GM18498 (cell line): Measurements from ENCODE around the gene UBASH3A.

Experiments
- ATAC-seq: cut with Tn5 transposase; IDR thresholded peaks from one replicate; pipeline ENCODE4 v1.9.1; 2021; ENCODE audit warnings: mild to moderate bottlenecking, moderate library complexity; ENCODE audit not compliant: unreplicated experiment

Gene UBASH3A

GRCh38 chr21:42443876-42444744 lies 40.4 kb downstream of the UBASH3A start:
- no peak for ATAC-seq

DNA sequence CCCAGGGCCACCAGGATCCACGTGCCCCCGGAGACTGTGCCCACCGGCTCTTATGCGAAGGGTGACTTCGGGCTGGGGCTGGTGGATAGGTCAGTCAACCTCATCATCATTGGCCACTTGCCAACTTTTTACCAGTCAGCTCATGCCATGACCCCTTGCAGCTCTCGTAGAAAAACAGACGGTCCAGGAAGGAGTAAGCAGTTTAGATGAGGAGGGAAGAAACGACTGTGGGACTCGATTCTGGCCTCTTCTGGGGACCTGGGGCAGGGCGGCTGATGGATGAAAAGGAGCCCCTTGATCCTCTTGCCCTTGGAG lies 41.0 kb downstream of the UBASH3A start:
- no peak for ATAC-seq

DNA sequence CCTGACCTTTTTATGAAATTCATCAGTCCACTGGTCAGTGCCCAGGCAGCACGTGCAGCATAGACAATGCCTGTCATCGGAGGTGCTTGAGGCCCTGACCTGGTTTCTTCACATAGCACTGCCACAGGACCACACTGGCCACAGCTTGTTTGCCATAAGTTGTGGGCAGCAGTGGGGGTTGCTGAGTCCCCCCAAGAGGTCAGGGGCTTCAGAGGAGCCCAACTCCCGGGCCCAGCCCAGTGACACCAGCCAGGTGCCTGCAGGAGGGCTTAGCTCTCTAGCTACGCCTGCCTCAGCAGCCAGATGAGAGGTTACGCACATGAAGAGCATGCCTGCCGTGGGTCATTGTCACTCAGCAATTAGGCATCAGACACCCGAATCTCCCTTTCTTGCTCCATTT lies 41.6 kb downstream of the UBASH3A start:
- ATAC-seq, result no peak

GRCh38 chr21:42446531-42446930 lies 42.8 kb downstream of the UBASH3A start:
- ATAC-seq, result no peak

DNA sequence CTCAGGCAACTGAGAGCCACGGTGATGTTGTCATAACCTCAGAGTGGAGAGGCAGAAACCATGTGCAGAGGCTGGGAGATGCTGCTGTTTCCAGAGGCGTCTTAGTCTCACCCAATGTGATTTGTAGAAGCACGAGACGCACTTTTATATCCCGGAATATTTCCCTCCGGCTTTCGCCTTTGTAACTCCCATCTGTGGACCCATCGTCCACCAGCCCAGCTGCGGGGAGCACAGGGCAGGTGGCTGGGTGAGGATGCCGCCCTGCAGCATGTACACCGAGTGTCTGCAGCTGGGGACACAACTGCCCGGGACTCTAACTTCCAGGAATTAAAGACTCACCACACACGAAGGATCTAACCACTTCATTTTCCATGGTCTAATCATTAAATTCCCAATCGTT lies 43.5 kb downstream of the UBASH3A start:
- no peak for ATAC-seq

DNA sequence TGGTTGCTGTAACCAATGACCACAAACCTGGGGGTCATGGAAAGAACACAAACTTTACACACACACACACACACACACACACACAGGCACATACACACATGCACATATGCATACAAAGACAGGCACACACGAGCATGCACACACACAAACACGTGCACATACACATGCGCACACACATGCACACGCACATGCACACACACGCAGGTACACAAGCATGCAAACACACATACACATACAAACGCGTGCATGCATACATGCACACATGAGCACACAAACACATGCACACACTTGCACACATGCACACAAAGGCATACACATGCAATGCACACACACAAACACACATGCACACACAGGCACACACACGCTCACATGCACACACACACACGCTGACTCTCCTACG lies 44.0 kb downstream of the UBASH3A start:
- no peak for ATAC-seq

DNA sequence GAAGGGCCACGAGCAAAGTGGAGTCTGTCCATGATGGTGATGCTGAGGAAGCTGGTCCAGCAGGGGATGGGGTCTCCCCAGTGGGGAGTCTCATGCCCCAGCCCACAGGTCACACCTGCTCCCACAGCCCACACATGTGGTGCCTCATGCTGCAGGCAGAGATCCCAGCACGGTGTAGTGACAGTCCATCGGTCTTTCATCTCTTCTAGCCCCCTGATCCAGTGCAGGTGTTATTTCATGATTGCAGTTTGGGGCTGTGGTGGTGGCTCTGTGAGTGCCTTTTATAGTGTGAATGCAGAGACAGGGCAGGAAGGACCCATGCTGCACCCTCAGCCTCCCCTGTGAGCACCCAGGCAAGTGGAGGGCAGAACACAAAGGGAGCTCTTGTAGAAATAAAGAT lies 45.0 kb downstream of the UBASH3A start:
- no peak for ATAC-seq

DNA sequence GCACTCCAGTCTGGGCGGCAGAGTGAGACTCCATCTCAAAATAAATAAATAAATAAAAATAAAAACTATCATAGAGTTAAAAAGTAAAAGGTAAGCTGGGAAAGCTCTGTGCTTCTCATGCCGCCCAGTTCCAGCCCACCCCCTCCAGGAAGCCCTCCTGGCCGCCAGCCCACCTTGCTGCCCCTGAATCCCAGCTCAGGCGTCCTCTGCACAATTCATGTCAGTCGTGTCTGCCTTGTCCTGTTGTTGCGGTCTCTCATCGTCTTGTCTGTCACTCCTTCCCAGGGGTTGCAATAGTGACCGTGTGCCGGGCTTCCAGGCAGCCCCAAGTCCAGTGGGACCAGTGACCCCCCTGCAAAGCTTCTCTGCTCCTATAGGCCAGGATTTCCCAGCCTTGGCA lies 48.2 kb downstream of the UBASH3A start:
- no peak for ATAC-seq

GRCh38 chr21:42452401-42453223 lies 48.9 kb downstream of the UBASH3A start:
- ATAC-seq, result no peak

- ATAC-seq, result no peak
Measured at GRCh38 chr21:42453224-42453985, 49.7 kb downstream of the UBASH3A start.

GRCh38 chr21:42453986-42454570 lies 50.4 kb downstream of the UBASH3A start:
- no peak for ATAC-seq

- ATAC-seq, result no peak
Measured at GRCh38 chr21:42454786-42455185, 51.1 kb downstream of the UBASH3A start.

DNA sequence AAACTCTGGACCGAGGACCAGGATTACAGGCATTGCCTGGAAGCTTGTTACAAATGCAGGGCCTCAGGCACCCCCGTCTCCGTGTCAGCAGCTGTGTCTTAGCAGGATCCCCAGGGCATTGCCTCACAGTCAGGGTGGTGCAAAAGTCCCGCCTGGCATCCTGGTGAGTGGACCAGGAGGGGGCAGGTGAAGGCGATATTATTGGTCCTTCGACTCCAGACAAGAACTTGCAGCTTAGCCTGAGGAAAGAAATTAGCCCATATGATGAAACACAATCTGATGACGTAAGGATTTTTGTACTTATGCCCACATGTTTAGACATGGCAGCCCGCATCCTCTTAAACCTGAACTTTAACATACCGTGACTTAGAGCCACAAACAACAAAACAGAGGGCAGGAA lies 51.5 kb downstream of the UBASH3A start:
- ATAC-seq, result no peak

DNA sequence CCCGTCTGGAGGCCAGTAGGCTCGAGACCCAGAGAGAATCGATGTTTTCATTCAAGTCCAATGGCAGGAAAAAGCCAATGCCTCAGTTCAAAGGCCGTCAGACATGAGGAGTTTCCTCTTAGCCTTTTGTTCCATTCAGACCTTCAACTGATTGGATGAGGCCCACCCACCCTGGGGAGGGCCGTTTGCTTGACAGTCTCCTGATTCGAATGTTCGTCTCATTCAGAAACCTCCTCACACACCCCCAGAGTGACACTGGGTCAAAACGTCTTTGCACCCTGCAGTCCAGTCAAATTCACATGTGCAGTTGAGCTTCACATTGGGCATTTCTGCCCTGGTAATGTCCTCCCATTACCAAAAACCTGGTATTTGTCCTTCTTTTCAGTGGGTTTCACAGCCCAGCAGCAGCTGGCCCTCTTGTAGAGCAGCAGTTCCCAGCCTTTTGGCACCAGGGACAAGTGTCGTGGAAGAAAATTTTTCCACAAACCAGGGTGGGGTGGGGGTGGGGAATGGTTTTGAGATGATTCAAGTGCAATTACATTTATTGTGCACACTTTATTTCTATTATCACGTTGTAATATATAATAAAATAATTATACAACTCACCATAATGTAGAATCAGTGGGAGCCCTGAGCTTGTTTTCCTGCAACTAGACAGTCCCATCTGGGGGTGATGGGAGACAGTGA lies 52.2 kb downstream of the UBASH3A start:
- no peak for ATAC-seq

- no peak for ATAC-seq
Measured at GRCh38 chr21:42456457-42456856, 52.8 kb downstream of the UBASH3A start.

DNA sequence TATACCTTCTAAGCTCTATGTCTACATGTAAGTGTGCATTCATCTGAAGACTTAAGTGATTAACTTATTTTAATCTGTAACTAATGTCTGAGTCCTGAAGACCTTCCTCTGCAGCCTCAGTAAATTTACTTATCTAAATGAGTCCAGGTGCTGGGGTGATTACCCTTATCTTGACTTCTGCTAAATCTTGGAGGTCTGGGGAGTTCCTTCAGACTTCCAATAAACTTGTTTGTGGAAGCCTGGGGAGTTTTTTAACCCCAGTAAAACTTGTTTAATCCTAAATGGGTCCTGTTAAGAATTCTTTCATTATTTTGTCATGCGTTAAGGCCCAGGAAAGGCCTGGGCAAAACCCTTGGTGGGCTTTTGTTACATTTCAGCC lies 55.4 kb downstream of the UBASH3A start:
- no peak for ATAC-seq

DNA sequence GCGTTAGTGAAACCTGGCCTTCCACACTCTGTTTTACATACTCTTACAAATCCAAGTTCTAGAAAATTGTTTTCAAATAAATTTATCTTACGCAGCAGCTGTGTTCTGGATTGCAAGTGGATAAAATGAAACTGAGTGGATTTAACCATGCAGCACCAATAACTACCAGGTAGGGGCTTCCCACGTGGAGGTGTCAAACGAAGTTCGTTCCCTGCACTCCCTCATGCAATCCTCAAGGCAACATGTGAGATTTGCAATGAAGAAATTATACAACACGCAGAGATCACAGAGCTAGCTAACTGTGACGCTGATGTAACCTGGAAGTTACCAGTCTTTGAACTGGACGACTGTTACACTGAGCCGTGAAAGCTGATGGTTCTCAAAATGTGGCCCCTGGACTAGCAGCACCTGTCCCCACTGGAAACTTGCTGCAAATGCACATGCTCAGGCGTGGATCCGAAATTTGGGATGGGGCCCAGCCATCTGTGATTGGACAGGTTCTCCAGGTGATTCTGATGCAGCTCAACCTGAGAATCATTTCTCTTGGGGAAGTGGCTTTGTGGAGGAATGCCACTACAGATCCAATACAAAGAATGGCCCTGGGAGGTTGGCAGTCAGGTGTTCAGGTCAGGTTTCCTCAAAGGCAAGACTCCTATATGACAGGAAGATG lies 56.0 kb downstream of the UBASH3A start:
- ATAC-seq, result no peak

GRCh38 chr21:42460391-42461184 lies 56.9 kb downstream of the UBASH3A start:
- ATAC-seq, result peak; percentile 60

DNA sequence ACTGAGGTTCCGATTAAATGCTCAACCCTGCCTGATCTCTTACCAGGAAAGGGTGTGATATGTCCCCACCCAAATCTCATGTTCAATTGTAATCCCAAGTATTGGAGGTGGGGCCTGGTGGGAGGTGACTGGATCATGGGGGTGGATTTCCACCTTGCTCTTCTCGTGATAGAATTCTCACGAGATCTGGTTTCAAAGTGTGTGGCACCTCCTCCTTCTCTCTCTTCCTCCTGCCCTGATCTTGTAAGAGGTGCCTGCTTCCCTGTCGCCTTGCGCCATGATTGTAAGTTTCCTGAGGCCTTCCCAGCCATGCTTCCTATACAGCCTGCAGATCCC lies 57.5 kb downstream of the UBASH3A start:
- ATAC-seq, result no peak
